Posterior cingulate gyrus (tissue), 11 donors: ENCODE results near the gene LACTB.

Experiments used
- DNase-seq, 10 donors: peaks; one replicate each; pipeline versions ENCODE4 v3.0.0 to v3.0.0-alpha.2; 2020 to 2021; ENCODE audit warnings: mixed read lengths in 3 of 10
- intact Hi-C: fragments of 100-400 bp; cut with DNase I; formaldehyde crosslinking; loops from one replicate; pipeline ENCODE4 v1.15.1; 2023

The LACTB gene

GRCh38 chr15:63165166-63165859 lies 43.7 kb downstream of the LACTB start:
- intact Hi-C loops = no loop called here
- no peak for DNase-seq

- no peak for DNase-seq
- intact Hi-C loops = no loop called here
Observed at GRCh38 chr15:63166219-63166618, 44.6 kb downstream of the LACTB start.

- peak in 4 of 10 donors; percentile 15 to 76 (median 50) for DNase-seq
- intact Hi-C loops = no loop called here
Observed at GRCh38 chr15:63169788-63170187, 48.1 kb downstream of the LACTB start.

- DNase-seq = no peak
- intact Hi-C loops = no loop called here
Observed at GRCh38 chr15:63172376-63172775, 50.7 kb downstream of the LACTB start.

GRCh38 chr15:63172851-63173451 lies 51.3 kb downstream of the LACTB start:
- DNase-seq = peak in 1 of 10 donors; percentile 32
- intact Hi-C loops = no loop called here

GRCh38 chr15:63176302-63176701 lies 54.6 kb downstream of the LACTB start:
- DNase-seq = no peak
- intact Hi-C loops = no loop called here

- no peak for DNase-seq
- intact Hi-C loops = no loop called here
Observed at GRCh38 chr15:63178034-63178433, 56.4 kb downstream of the LACTB start.

- intact Hi-C loops = no loop called here
- DNase-seq = no peak
Observed at GRCh38 chr15:63180746-63181145, 59.1 kb downstream of the LACTB start.

- intact Hi-C loops = no loop called here
Observed at GRCh38 chr15:63181648-63182047, 60.0 kb downstream of the LACTB start.

GRCh38 chr15:63185206-63185605 lies 63.5 kb downstream of the LACTB start:
- no peak for DNase-seq
- intact Hi-C loops = no loop called here

More at GRCh38 chr15:63181648-63182047, 60.0 kb downstream of the LACTB start:
- DNase-seq = no peak

GRCh38 chr15:63186065-63186464 lies 64.4 kb downstream of the LACTB start:
- no peak for DNase-seq
- intact Hi-C loops = no loop called here

- intact Hi-C loops = loop anchor here (2.0 kb wide), 2 partner anchors 31 to 89 kb away; partner anchors contain the start of genes APH1B and RPS27L
- no peak for DNase-seq
Observed at GRCh38 chr15:63187589-63188226, 66.0 kb downstream of the LACTB start.

- DNase-seq = no peak
- intact Hi-C loops = loop anchor here (2.0 kb wide), 2 partner anchors 32 to 88 kb away; partner anchors contain the start of genes APH1B and RPS27L
Observed at GRCh38 chr15:63188247-63188925, 66.7 kb downstream of the LACTB start.

GRCh38 chr15:63188926-63189871 lies 67.5 kb downstream of the LACTB start, which contains the start of gene RAB8B:
Gene RAB8B (plus strand): TSS chr15:63189606. CDS start chr15:63189625, 19 bp downstream.
- intact Hi-C loops = loop anchor here (2.0 kb wide), 2 partner anchors 32 to 88 kb away; partner anchors contain the start of genes APH1B and RPS27L
- DNase-seq = peak; percentile 95 to 100 (median 99)

- DNase-seq = no peak
- intact Hi-C loops = loop anchor here (2.0 kb wide), 2 partner anchors 33 to 87 kb away; partner anchors contain the start of genes APH1B and RPS27L
Observed at GRCh38 chr15:63189941-63190768, 68.5 kb downstream of the LACTB start.

GRCh38 chr15:63190769-63191649 lies 69.3 kb downstream of the LACTB start:
- DNase-seq = no peak
- intact Hi-C loops = no loop called here
